HepG2 (cell line): ENCODE results near the gene AAMP. TPM values are rescaled to one million over a fixed set of nuclear protein-coding genes. Genes with fewer than 3 reads are reported as not detected.
A peak's percentile ranks its signal among the peaks of the same experiment; 100 is the strongest.

Experiments
- ASH2L ChIP-seq: fragments of 300-600, 200-600 bp; sonication (generic); IDR thresholded peaks from 2 replicates; pipeline ENCODE4 v1.7.0; 2017; ENCODE audit warnings: low read depth, mild to moderate bottlenecking, moderate library complexity, mixed read lengths, low read length; ENCODE audit not compliant: insufficient read length
- BCL6 ChIP-seq: IDR thresholded peaks from 2 replicates; pipeline ENCODE4 v1.6.1; 2016; ENCODE audit warnings: missing genetic modification reagents, missing compliant biosample characterization
- FOXA3 ChIP-seq: IDR thresholded peaks from 2 replicates; pipeline ENCODE4 v1.6.1; 2016; ENCODE audit warnings: missing genetic modification reagents, missing compliant biosample characterization
- GLI4 ChIP-seq: sonication (generic); formaldehyde crosslinking; IDR thresholded peaks from 2 replicates; pipeline ENCODE4 v1.5.1; 2020; ENCODE audit warnings: missing genetic modification reagents, mild to moderate bottlenecking, moderate library complexity, borderline replicate concordance
- LCORL ChIP-seq, 2 experiments: fragments of 450-650 bp in 1 of 2; sonication (generic) in 1 of 2; formaldehyde crosslinking in 1 of 2; IDR thresholded peaks; 2 replicates each; pipeline versions ENCODE4 v1.5.0 to v1.6.1; 2017 to 2020; ENCODE audit warnings: antibody characterized with exemption in 1 of 2, missing genetic modification reagents in 1 of 2
- PITX1 ChIP-seq: sonication (generic); formaldehyde crosslinking; IDR thresholded peaks from 2 replicates; pipeline ENCODE4 v1.5.1; 2020; ENCODE audit warnings: mild to moderate bottlenecking, missing genetic modification reagents
- PRPF4 ChIP-seq: fragments of 200-400 bp; formaldehyde crosslinking; IDR thresholded peaks from 2 replicates; pipeline ENCODE4 v1.6.1; 2016; ENCODE audit warnings: low read length, low read depth; ENCODE audit not compliant: poor library complexity, severe bottlenecking
- RARA ChIP-seq: IDR thresholded peaks from 2 replicates; pipeline ENCODE4 v1.6.1; 2016; ENCODE audit warnings: missing genetic modification reagents, missing compliant biosample characterization
- RBM39 ChIP-seq: fragments of 200-400 bp; formaldehyde crosslinking; IDR thresholded peaks from one replicate; pipeline ENCODE4 v1.6.1; 2018; ENCODE audit warnings: antibody characterized with exemption, mild to moderate bottlenecking, low read depth, low read length; ENCODE audit not compliant: poor library complexity, severe bottlenecking
- RXRB ChIP-seq: IDR thresholded peaks from 2 replicates; pipeline ENCODE4 v1.6.1; 2016; ENCODE audit warnings: borderline replicate concordance, missing genetic modification reagents, missing compliant biosample characterization
- SAP130 ChIP-seq: IDR thresholded peaks from 2 replicates; pipeline ENCODE4 v1.6.1; 2016; ENCODE audit warnings: low read depth
- SOX13 ChIP-seq, 3 experiments: fragments of 450-650 bp in 1 of 3; sonication (generic) in 1 of 3; formaldehyde crosslinking in 1 of 3; IDR thresholded peaks in 2 of 3; conservative IDR thresholded peaks in 1 of 3; 2 replicates each; pipeline versions ENCODE4 v1.5.0 to v1.6.1; 2016 to 2020; ENCODE audit warnings: antibody characterized with exemption in 1 of 3, mild to moderate bottlenecking in 1 of 3, missing compliant biosample characterization in 1 of 3, missing genetic modification reagents in 1 of 3, moderate library complexity in 1 of 3
- TAF1 ChIP-seq: sonication (generic); formaldehyde crosslinking; IDR thresholded peaks from 2 replicates; pipeline ENCODE4 v1.4.0; 2020; ENCODE audit warnings: missing genetic modification reagents
- TBX2 ChIP-seq: sonication (generic); formaldehyde crosslinking; IDR thresholded peaks from 2 replicates; pipeline ENCODE4 v1.5.0; 2020; ENCODE audit warnings: missing genetic modification reagents, mild to moderate bottlenecking, borderline replicate concordance
- TEAD3 ChIP-seq: optimal IDR thresholded peaks from 2 replicates; pipeline ENCODE3; 2016; ENCODE audit warnings: borderline replicate concordance
- THRA ChIP-seq: sonication (generic); formaldehyde crosslinking; IDR thresholded peaks from 2 replicates; pipeline ENCODE4 v1.4.0; 2020; ENCODE audit warnings: missing genetic modification reagents, borderline replicate concordance
- ZGPAT ChIP-seq: IDR thresholded peaks from 2 replicates; pipeline ENCODE4 v1.6.1; 2016; ENCODE audit warnings: mild to moderate bottlenecking
- ZNF777 ChIP-seq: sonication (generic); formaldehyde crosslinking; IDR thresholded peaks from 2 replicates; pipeline ENCODE4 v1.4.0; 2020; ENCODE audit warnings: missing genetic modification reagents
- ZSCAN31 ChIP-seq: sonication (generic); formaldehyde crosslinking; IDR thresholded peaks from 2 replicates; pipeline ENCODE4 v1.5.0; 2020; ENCODE audit warnings: low read depth, mild to moderate bottlenecking, missing genetic modification reagents
- polyA plus RNA-seq, 8 experiments: library from polyadenylated mRNA; depleted of rRNA in 3 of 8; stranded (reverse) in 7 of 8; unstranded in 1 of 8; fragments of >200 nt; fragmentation: Illumina TruSeq in 4 of 8; extraction: Trizol in 4 of 8; gene quantifications; 2 replicates each; pipeline versions ENCODE4 v1.2.1 to v1.2.3, GENCODE V29; 2011 to 2016; ENCODE audit warnings: low read depth in 4 of 8, missing spikeins in 1 of 8, mixed read lengths in 1 of 8; ENCODE audit not compliant: insufficient read depth in 1 of 8
- total RNA-seq, 5 experiments: library from RNA; depleted of rRNA; stranded (reverse); fragments of >200 nt; fragmentation: Illumina TruSeq; extraction: Trizol; gene quantifications; 2 replicates each; pipeline ENCODE4 v1.2.3, GENCODE V29; 2016; ENCODE audit warnings: low read depth in 1 of 5

Gene AAMP
- total and polyA plus RNA-seq, 2 of the 13 experiments (the other 11 are each of a cell fraction or from before 2014, with no cell fraction given) = 110 to 186 TPM

GRCh38 chr2:218296200-218296599 is 26.3 kb upstream of the AAMP start (continued):
- TF ChIP-seq PRPF4 = no peak
- TF ChIP-seq LCORL (IDR thresholded peaks at IDR 0.05) = 0 out of 2 replicates have a peak, but pooled peaks have one; percentile 39
- TF ChIP-seq LCORL (CRISPR knock-in tag; IDR thresholded peaks at IDR 0.05) = peak; percentile 30; the same call in 1 of the 2 replicates
- peak; percentile 62 for TF ChIP-seq BCL6 (CRISPR knock-in tag)
- no peak for TF ChIP-seq SOX13 (IDR thresholded peaks at IDR 0.05)
- TF ChIP-seq SOX13 (CRISPR knock-in tag; conservative IDR thresholded peaks at IDR 0.05 in 1 of 2, IDR thresholded peaks at IDR 0.05 in 1 of 2) = peak in 1 of 2 experiments; percentile 31; a peak in 1 of 4 replicates
- TF ChIP-seq FOXA3 (CRISPR knock-in tag) = peak; percentile 32; the same call in 1 of the 2 replicates
- 0 out of 2 replicates have a peak, but pooled peaks have one; percentile 32 for TF ChIP-seq THRA (CRISPR knock-in tag)
- no peak for TF ChIP-seq GLI4
- TF ChIP-seq RARA = peak; percentile 64
- peak; percentile 13; the same call in 1 of the 2 replicates for TF ChIP-seq SAP130
- peak; percentile 16 for TF ChIP-seq ASH2L
- peak; percentile 39; the same call in 1 of the 2 replicates for TF ChIP-seq ZSCAN31 (CRISPR knock-in tag)
- no peak for TF ChIP-seq RBM39
- no peak for TF ChIP-seq ZGPAT (CRISPR knock-in tag)
- peak; percentile 96 for TF ChIP-seq PITX1 (CRISPR knock-in tag)
- 0 out of 2 replicates have a peak, but pooled peaks have one; percentile 3 for TF ChIP-seq TBX2 (CRISPR knock-in tag)
- TF ChIP-seq RXRB (CRISPR knock-in tag) = peak; percentile 29; the same call in 1 of the 2 replicates
- peak; percentile 34; the same call in 1 of the 2 replicates for TF ChIP-seq TAF1 (CRISPR knock-in tag)
- TF ChIP-seq ZNF777 (CRISPR knock-in tag) = 0 out of 2 replicates have a peak, but pooled peaks have one; percentile 22
- TF ChIP-seq TEAD3 (CRISPR knock-in tag) = peak; percentile 43
